Epithelial cell of prostate (primary cell): ENCODE data around the gene GPR183.

Experiments
- DNase-seq: peaks from one replicate; pipeline ENCODE4 v3.0.0-alpha.2; 2011; ENCODE audit warnings: low read depth, low spot score
- H3K27ac ChIP-seq: fragments of 450-650 bp; 2 replicates; pipeline ENCODE4 v1.5.1; 2017; ENCODE audit warnings: mild to moderate bottlenecking

Gene GPR183

GRCh38 chr13:99299256-99299919, 7.8 kb downstream of the GPR183 start:
- DNase-seq, result no peak
- no peak overlapping the region for H3K27ac ChIP-seq

GRCh38 chr13:99298056-99298455, 9.1 kb downstream of the GPR183 start:
- H3K27ac ChIP-seq, result no peak overlapping the region
- DNase-seq, result no peak

DNA sequence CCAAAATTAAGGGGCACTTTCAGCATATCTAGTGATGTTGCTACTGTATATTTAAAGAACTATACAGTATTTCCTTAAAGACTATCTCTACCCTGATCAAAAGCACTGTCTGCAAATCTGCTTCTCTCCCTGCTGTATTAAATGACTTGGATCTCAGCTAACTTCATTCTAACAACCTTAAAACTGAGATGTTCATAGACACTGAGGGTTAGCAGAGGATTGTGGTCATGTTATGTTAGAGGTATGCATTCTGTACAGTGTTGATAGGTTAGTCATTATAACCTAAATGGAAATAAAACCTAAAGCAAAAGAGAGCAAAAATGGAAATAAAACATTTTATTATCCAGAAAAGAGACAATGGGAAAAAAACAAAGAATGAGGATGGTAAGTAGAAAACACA, 9.9 kb downstream of the GPR183 start:
- H3K27ac ChIP-seq, result no peak overlapping the region
- no peak for DNase-seq

GRCh38 chr13:99296398-99296797, 10.8 kb downstream of the GPR183 start:
- no peak overlapping the region for H3K27ac ChIP-seq
- DNase-seq, result no peak

DNA sequence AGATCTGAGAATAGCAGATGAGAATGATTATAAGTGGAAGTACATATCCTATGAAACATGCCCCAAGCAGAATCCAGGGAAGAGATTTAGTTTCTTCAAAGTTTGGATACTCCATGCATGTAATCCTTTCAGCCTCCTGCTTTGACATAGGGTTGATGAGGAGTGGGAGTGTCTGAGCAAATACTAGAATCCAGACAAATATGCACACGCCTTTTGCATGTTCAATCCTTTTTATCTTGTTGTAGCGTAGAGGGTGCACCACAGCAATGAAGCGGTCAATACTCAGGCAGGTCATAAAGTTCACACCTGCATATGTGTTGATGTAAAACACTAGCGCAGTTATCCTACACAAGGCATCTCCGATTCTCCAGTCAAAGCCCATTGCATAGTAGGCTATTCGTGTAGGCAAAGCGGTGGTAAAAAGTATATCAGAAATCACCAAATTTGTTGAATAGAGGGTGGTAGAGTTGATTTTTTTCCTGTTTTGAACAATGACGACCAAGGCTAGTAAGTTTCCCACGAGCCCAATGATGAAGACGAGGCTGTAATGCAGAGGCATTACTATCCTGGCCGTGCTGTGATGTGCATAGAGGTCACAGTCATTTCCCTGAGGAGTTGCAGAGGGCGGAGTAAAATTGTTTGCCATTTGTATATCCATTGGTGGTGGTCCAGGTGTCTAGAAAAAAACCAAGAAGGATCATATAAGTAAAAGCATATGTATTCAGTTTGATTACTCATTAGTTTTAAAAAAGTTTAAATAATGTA, 11.5 kb downstream of the GPR183 start:
- DNase-seq, result no peak
- no peak overlapping the region for H3K27ac ChIP-seq

DNA sequence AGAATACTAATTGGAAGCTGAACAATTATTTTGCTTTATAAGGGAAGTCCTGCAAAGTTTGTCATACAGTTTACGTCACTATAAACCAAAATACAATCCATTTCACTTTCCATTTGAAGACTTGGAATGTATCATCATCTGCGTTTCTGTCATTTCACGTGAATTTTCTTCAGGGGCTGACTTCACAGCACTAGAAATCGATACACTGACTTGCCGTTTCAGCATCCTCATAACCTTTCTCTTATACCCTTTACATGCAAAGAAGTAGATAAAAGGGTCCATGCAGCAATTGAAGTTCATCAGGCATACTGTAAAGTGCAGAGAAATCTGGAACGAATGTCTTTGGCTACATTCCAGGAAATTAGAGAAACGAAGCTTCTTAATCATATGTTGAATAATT, 12.2 kb downstream of the GPR183 start:
- H3K27ac ChIP-seq, result no peak overlapping the region
- no peak for DNase-seq

DNA sequence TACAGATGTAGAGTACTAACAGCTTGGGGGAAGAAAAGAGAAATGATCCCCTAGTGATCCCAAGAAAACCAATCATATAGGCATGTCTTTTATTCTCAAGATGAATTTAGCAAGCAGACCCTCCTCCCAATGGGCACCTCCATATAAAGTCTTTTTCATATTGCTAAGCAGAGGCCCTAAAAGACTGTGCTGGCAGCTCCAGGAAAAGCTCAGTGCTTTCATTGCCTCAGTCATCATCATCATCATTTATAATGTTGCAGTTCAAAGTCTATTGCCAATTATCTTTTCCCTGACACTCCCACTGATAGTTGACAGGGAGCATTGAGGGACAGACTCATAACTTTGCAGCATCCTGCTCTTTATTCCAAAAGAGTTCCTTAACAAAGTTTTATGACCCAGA, 13.0 kb downstream of the GPR183 start:
- H3K27ac ChIP-seq, result no peak overlapping the region

GRCh38 chr13:99293178-99293577, 14.0 kb downstream of the GPR183 start:
- H3K27ac ChIP-seq, result no peak overlapping the region
- DNase-seq, result no peak

More for the DNA sequence above, 13.0 kb downstream of the GPR183 start:
- DNase-seq, result no peak

DNA sequence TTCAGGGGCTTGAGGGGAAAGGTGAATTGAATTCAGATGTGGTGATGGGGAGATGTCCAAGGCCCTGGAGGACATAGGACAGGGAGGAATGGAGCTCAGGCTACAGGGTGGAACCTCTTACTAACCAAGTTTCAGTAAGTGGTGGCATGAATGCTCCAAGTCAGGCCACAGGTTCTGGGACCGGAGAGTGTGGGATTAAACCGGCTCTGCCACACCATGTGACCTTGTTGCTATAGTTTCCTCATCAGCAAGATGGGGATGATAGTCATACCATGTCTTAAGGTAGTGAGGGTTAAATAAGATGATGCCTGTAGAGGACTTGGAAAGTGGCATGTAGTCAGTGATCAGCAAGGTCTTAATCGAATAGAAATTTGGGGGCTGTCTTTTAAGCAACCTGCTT, 16.3 kb downstream of the GPR183 start:
- no peak for DNase-seq
- peak overlapping the region; percentile 45 for H3K27ac ChIP-seq

DNA sequence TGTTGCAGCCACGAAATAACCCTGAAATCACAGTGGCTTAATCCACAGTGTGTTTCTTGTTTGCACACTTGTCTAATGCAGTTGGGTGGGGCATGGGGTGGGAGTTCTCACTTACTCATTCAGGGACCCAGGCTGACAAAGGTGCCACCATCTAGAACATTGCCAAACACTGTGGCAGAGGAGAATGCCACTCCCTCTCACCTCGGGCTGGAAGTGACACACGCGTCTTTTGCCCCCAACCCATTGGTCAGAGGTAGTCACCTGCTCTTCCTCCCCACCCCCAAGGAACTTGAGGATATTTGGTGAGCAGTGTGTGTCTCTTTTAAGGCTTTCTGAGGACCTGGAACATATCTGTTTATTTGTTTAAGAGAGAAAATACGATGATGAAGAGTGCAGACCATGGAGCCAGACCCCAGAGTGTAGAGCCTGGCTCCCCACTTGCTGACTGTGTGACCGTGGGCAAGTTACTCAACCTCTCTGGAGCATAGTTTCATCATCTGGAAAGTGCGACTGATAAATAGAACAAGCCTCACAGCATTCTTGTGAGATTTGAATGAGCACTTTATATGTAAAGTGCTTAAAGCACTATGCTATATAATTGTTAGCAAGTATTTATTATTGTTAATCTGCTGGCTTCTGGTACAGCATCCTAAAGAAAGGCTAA, 17.4 kb downstream of the GPR183 start:
- peak; percentile 6 for DNase-seq
- H3K27ac ChIP-seq, result peak overlapping the region; percentile 45

GRCh38 chr13:99289271-99289670, 17.9 kb downstream of the GPR183 start:
- DNase-seq, result no peak
- H3K27ac ChIP-seq, result peak overlapping the region; percentile 45

DNA sequence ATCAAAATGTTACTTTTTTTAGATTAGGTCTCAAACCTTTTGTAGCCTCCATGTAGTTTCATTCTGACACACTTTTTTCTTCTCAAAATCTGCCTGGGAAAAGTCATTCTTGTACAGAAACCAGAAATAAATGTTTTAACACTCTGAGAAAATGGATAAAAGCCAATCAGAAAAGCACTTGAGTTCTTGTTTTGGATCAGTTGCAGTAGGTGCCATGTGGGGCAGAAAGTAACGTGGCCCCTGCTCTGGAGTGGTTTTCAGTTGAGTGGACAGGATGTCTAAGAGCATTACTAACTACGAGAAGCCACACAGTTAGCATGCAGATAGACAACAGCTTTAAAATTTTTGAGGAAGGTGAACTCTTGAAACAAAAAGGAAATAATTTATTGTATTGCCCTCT, 19.1 kb downstream of the GPR183 start:
- DNase-seq, result no peak
- no peak overlapping the region for H3K27ac ChIP-seq

GRCh38 chr13:99287551-99287950, 19.6 kb downstream of the GPR183 start:
- no peak overlapping the region for H3K27ac ChIP-seq
- no peak for DNase-seq

GRCh38 chr13:99285432-99286182, 21.6 kb downstream of the GPR183 start:
- H3K27ac ChIP-seq, result no peak overlapping the region
- DNase-seq, result no peak

DNA sequence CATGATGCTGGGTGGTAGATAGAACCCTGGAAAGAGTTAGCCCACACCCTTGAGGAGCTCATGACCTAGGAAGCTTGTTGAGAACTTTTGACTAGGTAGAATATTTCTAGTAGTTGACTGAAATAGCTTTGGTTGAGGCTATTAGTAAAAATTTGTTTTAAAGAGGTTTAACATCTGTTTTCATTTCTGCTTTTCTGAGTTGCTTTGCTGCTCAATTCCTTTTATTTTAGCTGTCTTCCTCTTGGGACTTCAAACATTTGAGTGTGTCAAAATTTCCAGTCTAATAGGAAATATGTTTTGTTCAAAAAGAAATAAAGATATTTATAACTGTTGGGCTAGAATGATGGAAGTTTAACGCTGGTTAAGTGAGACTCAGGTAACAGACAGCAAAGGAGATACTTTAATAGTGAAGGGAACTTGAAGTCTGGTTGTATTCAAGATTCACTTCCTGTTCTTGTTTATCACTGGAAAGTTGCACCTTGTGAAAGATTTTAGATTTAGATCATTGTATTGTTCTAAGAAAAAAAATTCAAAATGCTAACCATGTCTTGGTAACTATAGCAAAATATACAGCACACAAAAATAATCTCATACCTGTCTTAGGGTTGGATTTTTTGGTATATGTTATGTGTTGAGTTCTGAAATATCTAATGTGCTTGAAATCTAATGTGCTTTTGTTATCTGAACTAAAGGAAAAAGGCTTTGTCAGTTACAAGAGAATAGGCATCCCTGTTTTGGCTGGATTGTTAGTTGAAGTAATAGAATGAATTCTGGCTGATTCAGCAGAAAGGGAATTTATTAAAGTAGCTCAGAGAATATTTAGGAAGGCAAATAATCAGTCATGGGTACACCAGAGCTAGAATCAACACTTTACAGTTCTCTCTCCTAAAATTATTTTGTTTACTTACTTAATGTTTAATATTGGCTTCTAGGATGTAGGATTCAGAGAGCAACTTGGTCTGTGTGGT, 24.7 kb downstream of the GPR183 start:
- no peak overlapping the region for H3K27ac ChIP-seq
- DNase-seq, result no peak

- no peak overlapping the region for H3K27ac ChIP-seq
- DNase-seq, result no peak
Observed at GRCh38 chr13:99281811-99282263, 25.4 kb downstream of the GPR183 start.

DNA sequence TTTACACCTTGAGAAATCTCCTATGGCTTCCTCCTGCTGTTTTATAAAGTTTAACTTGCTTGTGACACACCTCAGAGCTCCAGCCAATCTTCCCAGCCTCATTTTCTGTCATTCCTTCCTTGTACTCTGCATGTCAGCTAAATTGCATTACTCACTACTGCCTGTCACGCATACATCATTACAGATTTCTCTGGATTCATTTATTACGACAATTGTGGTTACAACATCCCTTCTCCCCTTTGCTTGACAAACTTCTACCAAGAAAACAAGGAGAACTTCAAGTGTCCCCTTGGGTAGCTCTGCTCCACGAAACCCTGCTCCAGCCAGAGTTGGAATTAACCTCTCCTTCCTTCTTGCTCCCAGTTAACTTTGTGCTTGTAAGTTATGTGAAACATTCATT, 27.0 kb downstream of the GPR183 start:
- H3K27ac ChIP-seq, result no peak overlapping the region
- peak; percentile 12 for DNase-seq

- H3K27ac ChIP-seq, result no peak overlapping the region
Observed at GRCh38 chr13:99279637-99280036, 27.6 kb downstream of the GPR183 start.

DNA sequence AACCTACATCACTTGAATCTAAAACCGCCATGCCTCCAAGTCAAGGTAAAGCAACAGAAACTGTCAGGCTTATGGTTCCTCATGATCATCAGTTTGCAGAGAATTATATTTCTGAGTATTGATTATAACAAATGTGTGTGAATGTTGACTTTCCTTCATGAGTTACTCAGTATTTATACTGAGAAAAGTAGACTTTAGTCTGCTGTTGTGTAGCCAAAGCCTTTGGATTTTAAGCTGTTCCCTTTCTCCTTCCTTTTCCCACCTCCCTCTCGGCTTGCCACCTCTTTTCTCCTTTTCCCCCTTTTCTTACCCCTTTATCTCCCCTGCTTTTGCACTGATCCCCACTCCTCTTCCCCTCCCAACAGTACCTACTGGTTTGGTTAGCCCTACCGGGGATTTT, 28.4 kb downstream of the GPR183 start:
- no peak for DNase-seq
- H3K27ac ChIP-seq, result no peak overlapping the region

More at GRCh38 chr13:99279637-99280036, 27.6 kb downstream of the GPR183 start:
- DNase-seq, result no peak
